SKM-1 treated with dmso at 0.1 percent for 144 hours (cell line): ENCODE measurements around the gene MPL.

Experiments used
- DNase-seq: peaks from one replicate; lab custom pipeline; 2025; ENCODE audit not compliant: unreplicated experiment; lab: John Stamatoyannopoulos, UW

Gene MPL

DNA sequence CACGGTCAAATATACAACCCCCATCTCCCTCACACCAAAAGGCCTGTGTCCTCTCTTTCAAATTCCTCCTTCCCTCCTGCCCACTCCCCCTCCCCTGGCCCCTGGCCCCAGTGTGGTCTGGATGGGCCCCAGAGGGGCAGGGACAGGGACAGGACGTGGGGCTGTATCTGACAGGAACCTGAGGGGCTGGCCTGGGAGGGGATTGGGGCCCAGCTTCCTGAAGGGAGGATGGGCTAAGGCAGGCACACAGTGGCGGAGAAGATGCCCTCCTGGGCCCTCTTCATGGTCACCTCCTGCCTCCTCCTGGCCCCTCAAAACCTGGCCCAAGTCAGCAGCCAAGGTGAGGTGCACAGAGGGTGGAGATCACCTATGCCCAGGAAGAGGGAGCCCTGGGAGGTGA, at the start of gene MPL:
Gene MPL, plus strand, starts transcription at position 231 of the 400 bp plus-strand sequence. Its CDS starts 31 bp downstream, at position 262.
- no peak for DNase-seq

DNA sequence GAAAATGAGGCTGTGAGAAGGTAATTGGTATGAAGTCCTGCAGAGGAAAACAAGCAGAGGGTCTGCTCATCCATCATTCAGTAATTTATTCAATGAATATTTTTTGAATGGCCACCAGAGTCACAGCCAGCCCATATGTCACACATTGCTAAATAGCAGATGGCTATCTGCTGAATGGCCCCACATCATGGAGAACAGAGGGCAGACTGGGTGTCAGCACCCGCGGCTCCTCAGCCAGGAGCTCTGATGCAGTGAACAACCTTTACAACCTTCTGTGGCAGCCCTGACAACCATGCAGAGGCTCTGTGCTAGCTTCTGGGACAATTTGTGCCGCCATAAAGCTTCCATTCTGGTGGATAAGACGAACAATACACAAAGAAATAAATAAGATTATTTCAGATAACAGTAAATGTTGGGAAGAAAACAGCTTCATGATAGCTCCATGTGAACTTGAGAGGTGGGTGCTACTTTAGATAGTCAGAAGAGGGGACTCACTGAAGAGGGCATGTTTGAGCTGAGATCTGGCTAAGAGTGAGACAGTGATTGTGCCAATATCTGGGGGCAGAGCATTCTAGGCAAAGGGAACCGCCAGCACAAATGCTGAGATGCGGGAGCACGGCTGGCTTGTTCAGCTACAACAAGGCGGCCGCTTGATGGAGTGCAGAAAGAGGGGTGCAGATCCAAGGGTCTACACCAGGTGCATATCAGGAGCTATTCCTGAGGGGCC, 49.4 kb upstream of the MPL start:
- no peak for DNase-seq

DNA sequence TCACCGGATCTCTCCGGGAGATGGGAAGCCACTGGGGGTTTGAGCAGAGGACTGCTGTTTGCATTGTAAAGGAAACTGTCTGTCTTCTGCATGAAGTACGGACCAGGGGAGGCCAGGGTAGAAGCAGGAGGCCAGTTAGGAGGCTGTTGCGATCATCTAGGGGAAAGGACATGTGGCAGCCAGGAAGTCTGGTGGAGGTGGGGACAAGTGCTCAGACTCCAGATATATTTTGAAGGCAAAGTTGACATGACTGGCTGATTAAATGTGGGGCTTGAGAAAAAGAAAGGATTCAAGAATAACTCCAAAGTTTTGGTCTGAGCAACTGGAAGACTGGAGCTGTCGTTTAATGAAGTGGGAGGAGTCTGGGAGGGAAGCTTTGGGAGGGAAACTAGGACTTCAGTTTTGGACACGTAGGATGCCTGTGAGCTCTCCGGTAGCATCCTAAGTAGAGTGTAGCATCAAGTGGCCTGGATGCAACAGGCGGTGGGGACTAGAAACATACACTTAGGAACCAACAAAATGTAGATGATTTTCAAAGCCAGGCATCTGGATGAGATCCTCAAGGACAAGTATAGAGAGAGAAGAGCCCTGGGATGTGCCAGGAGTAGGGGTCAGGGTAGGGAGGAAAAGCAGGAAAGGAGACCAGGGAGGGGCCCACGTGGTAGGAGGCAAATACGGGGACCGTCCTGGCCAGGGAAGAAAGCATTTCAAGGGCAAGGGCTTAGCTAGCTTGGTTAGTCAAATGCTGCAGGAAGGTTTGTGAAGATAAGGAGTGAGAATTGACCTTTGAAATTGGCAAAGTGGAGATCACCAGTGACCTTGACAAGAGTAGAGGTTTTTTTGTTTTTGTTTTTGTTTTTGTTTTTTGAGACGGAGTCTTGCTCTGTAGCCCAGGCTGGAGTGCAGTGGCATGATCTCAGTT, 48.6 kb upstream of the MPL start:
- DNase-seq = no peak

DNA sequence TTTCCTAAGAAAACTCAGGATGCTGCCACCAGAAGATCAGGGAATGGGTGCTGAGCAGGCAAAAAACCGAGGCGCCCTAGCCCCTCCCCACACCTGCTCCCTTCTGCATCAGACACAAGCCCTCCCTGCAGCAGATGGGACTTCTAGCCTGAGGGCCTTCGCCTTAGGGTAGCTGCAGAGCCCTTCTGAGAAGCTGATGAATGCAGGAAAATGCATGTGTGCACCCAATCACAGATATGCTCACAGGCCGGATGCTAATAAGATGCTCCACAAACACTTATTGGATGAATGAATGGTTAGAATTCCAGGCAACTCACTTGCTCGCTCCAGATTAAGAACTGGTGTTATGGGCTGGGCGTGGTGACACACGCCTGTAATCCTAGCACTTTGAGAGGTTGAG, 45.4 kb upstream of the MPL start:
- no peak for DNase-seq

DNA sequence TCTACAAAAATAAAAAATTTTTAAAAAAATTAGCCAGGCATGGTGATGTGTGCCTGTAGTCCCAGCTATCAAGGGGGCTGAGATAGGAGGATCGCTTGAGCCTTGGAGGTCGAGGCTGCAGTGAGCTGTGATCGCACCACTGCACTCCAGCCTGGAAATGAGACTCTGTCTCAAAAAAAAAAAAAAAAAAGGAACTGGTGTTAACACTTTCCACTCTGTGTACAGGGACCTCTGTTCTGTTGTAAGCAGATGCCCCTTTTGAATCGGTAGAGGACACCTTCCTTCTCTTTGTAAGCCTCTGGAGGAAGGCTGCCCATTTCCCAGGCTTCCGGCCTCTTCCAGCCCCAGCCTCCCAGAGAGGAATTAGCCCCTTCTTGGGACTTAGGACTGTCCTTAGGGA, 44.9 kb upstream of the MPL start:
- no peak for DNase-seq

GRCh38 chr1:43293176-43293575, 44.4 kb upstream of the MPL start:
- no peak for DNase-seq

DNA sequence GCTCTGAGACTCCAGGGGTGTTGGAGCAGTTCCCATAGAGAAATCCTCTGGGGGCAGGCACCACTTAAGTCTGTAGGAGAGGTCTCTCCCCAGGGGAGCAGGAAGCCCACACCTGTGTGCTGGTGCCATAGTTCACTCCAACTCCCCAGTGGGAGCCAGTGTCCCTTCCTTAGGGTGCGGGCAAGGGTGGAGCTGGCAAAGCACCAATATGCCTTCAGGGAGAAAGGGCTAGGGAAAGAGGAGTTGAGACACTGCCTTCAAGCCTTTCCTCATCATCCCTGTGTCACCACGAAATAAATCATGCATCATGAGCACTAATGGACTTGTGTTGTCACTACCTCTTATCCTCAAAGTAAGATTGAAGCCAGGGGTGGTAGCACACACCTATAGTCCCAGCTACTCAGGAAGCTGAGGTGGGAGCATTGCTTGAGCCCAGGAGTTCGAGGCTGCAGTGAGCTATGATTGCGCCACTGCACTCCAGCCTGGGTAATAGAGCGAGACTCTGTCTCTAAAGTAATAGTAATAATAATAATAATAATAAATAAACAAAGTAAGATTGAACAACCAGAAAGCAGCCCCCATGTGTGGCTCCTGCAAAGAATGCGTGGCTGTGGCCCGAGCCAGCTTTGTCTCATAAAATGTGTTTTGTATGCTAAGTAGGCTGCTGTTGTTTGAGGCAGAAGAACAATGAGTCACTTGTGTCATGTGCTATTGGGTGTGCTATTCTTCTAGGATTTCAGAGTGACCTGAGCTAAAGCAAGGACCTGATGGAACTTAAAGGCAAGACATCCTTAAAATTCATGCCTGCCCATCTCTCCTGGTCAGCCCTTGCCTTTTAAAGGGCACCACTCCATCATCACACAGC, 43.5 kb upstream of the MPL start:
- DNase-seq = no peak

DNA sequence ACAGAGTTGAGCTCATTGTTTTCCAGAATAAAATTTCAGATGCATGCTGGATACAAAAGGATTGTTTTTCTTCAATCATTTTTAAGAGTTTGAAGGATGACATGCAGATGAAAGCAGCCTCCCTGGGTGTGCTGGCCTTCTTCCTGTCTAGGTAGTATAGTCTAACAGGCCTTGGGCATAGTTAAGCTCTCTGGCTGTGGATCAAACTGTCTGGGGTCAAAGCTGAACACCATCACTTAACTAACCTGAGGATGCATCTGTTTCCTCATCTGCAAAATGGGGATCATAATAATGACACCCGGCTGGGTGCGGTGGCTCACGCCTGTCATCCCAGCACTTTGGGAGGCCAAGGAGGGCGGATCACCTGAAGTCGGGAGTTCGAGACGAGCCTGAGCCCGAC, 42.9 kb upstream of the MPL start:
- no peak for DNase-seq

DNA sequence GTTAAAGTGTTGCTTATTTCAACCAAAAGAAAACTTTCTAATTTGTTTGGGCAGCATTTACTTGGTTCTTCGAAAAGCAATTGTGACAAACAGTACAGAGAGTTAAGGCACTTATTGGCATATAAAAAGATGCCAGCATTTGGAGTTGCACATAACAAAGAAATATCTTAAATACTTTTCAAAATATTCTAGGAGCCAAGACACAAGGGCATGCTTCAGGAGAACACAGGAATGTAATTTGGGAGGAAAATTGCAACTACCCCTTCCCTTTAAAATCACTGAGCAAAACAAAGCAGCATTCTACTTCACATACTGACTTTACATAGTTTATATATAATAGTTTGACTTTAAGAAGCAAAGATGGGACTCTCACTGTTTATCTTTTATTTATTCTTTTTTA, 41.4 kb upstream of the MPL start:
- DNase-seq = no peak

DNA sequence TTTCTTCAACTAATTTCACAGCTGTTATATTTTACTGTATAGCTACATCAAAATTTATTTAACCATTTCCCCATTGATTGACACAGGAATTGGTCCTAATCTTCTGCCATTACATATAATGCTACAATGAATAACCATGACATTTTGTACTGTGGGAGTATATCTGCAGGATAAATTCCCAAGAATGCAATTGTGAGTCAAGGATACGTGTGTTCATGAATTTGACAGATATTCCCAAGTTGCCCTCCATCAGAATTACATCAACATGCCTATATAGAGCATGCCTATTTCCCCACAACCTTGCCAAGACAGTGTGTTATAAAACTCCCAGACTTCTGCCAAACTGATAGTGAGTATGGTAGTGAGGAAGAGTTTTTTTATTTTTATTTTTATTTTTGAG, 39.6 kb upstream of the MPL start:
- DNase-seq = no peak

- no peak for DNase-seq
Measured at GRCh38 chr1:43299101-43299500, 38.5 kb upstream of the MPL start.

GRCh38 chr1:43300378-43301094, 37.1 kb upstream of the MPL start, which contains the start of gene TIE1:
Gene TIE1, plus strand, starts transcription at chr1:43300982. Its CDS starts 90 bp downstream, at chr1:43301072.
- DNase-seq = no peak

- no peak for DNase-seq
Measured at GRCh38 chr1:43302201-43302600, 35.4 kb upstream of the MPL start.

DNA sequence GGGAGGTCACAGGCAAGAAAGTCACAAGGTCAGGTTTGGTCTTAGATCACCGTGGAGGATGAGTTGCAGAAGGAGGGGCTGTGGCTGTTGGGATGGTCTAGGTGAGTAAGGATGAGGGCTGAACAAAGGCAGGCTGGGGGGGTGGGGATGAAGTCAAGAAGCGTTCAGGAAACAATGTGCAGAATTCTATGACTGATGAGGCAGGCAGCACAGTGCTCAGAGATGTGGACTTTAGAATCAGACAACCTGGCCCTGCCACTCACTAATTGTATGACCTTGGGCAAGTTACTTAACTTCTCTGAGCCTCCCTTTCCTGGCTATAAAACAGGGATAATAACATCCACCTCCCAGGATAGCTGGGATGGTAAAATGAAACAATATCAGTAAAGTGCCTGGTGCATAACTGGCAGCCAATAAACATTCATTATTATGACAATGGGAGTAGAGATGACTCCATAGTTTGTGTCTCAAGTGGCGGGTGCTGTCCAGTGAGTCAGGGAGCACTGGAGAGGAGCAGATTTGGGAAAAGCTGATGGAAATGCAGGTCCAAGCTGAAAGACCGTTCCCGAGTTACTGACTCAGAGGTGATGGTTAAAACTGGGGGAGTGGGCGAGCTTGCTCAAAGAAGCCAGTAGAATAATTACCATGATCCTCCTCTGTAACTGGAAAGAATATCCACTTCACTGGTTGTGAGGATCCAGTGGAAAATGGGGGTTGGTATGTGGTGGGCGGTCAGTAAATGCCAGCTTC, 34.7 kb upstream of the MPL start:
- no peak for DNase-seq

- no peak for DNase-seq
Measured at GRCh38 chr1:43303471-43304313, 33.9 kb upstream of the MPL start.

DNA sequence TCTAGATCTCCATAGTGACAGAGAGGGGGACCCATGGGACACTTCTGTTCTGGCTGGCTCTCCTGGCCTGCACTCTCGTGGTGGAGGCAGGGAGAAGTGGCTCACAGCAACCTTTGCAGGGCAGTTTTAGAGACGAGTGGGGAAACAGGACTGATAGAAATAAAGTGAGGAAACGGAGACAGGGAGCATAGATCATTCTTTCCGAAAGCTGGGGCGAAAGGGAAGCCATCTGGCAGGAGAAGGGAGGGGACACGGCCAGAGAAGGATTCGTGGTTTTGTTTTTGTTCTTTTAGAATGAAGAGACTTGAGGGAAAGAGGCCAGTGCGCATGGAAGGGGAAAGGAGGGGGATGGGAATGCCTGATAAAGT, 33.3 kb upstream of the MPL start:
- DNase-seq = no peak

GRCh38 chr1:43304771-43305300, 32.8 kb upstream of the MPL start:
- DNase-seq = no peak

DNA sequence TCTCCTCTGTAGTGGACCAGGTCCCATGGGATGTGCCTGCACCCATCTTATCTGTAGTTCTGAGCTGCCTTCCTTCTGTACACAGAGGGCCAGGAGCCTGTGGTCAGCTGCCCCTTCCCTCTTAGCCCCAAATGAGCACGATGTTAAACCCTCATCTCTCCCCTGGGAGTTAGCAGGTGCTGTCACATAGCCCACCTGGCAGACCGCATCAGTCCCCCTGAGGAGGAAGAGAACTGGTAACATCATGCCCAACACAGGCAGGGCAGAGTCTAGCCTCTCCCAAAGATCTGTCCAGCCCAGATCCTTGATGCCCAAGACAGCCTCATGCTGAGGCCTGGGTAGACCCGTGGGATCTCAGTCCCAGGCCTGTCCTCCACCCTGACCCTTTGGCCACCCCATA, 32.2 kb upstream of the MPL start:
- DNase-seq = no peak
